ENCODE measurements around the gene LYZL1.

DNA sequence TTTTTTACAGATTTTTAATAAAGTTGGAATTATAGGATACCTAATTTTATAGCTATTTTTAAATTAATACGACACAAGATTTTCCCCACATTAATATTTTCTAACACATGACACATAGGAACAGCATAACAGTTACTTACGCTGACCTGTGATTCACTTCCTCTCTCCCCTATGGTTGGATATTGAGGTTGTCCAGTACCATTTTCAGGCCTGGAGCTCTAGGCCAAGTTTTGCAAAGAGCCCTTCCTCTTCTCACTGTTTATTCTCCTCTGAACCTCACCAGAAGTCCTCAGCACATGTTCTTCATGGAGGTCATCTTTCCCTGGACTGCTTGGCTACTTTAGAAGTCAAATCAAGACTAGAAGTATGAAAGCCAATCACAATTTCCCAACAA, 28.2 kb downstream of the LYZL1 start:
- TF ChIP-seq CTCF (IDR thresholded peaks at IDR 0.05) = no peak
- TF ChIP-seq EZH2 (IDR thresholded peaks at IDR 0.05; ENCODE audit: borderline replicate concordance, insufficient read depth, low read depth, low read length, poor library complexity, severe bottlenecking) = no peak

All from B cell (primary cell).